Measurements from ENCODE around the gene CTNNA1.

CTNNA1 gene

DNA sequence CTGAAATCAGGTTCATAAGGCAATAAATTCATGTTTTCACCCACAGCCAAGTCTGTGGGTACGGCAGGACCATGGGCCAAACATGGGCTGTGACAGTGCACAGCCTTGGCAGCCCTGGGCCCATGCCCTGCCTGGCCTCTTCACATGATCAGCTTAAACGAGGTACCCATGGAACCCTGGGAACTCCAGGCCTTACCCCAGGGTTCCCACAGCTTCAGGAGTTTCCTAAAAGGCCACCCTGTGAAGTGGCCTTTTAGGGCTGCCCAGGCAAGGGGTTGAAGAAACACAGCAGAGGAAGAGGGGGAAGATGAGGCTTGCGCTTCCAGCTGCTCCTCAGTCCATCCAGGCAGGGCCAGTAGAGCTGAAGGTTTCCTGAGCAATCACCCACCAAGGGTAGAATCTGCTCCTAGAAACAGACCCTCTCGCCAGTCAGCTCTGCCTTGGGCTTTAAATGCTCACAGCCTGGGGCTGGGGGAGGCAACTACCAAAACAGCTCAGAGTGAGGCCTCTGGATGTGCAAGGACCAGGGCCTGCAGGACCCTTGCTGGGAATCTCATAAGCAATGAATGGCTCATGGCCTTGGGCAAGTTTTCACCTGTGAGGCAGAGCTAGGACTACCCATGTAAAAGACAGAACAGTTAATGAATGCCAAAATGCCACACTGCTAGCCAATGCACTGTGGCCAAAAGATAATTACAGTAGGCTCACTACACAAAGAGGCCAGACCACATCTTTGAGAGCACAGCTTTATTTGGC is 201.2 kb downstream of the CTNNA1 start:
- no peak for DNase-seq
- Mint-ChIP-seq H3K9me3 (no peaks in the 10 kb centered on the region), H3K4me1 (peaks cover 74% of the 10 kb centered on the region), H3K4me3 (peak overlapping the region; percentile 64), H3K27me3 (ENCODE audit: low read depth, poor library complexity) (peaks cover 2% of the 10 kb centered on the region), H3K36me3 (ENCODE audit: low read depth) (no peaks in the 10 kb centered on the region), H3K27ac (peak overlapping the region; percentile 39)
- TF ChIP-seq, protein P1, sequence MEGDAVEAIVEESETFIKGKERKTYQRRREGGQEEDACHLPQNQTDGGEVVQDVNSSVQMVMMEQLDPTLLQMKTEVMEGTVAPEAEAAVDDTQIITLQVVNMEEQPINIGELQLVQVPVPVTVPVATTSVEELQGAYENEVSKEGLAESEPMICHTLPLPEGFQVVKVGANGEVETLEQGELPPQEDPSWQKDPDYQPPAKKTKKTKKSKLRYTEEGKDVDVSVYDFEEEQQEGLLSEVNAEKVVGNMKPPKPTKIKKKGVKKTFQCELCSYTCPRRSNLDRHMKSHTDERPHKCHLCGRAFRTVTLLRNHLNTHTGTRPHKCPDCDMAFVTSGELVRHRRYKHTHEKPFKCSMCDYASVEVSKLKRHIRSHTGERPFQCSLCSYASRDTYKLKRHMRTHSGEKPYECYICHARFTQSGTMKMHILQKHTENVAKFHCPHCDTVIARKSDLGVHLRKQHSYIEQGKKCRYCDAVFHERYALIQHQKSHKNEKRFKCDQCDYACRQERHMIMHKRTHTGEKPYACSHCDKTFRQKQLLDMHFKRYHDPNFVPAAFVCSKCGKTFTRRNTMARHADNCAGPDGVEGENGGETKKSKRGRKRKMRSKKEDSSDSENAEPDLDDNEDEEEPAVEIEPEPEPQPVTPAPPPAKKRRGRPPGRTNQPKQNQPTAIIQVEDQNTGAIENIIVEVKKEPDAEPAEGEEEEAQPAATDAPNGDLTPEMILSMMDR (IDR thresholded peaks at IDR 0.05), result no peak

DNA sequence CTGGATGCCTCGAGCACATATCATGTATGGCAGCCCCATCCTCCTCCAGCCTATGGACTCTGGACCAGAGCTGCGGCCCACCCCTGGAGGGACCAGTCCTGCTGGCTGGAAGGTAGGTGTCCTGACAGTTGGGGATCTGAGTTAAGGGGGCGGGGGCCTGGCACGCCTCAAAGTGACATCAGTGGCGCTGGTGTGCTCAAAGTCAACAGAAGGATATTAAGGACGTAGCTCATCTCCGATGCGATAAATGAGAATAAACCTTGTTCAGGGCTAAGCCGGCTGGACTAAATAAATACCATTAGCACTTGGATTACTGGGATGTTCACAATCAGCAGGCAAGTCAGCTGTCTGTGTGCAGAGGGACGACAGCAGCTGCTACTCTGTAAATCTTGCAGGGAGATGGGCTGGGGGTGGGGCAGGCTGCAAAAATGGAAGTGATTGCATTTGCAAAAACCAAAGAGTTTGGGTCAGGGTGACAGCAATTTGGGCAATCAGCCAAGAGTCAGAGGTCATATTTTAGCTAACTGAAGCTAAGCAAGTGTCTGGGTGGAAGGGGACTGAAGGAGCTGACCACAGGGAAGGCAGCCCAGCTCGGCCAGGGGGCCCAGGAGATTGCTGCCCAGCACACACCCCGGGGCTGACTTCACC is 201.9 kb downstream of the CTNNA1 start:
- Mint-ChIP-seq H3K36me3 (ENCODE audit: low read depth) (no peaks in the 10 kb centered on the region), H3K9me3 (no peaks in the 10 kb centered on the region), H3K4me3 (peak overlapping the region; percentile 64), H3K4me1 (peaks cover 74% of the 10 kb centered on the region), H3K27ac (peak overlapping the region; percentile 89), H3K27me3 (ENCODE audit: low read depth, poor library complexity) (peaks cover 8% of the 10 kb centered on the region)
- TF ChIP-seq, protein P1 (IDR thresholded peaks at IDR 0.05), result no peak
- DNase-seq, result no peak

DNA sequence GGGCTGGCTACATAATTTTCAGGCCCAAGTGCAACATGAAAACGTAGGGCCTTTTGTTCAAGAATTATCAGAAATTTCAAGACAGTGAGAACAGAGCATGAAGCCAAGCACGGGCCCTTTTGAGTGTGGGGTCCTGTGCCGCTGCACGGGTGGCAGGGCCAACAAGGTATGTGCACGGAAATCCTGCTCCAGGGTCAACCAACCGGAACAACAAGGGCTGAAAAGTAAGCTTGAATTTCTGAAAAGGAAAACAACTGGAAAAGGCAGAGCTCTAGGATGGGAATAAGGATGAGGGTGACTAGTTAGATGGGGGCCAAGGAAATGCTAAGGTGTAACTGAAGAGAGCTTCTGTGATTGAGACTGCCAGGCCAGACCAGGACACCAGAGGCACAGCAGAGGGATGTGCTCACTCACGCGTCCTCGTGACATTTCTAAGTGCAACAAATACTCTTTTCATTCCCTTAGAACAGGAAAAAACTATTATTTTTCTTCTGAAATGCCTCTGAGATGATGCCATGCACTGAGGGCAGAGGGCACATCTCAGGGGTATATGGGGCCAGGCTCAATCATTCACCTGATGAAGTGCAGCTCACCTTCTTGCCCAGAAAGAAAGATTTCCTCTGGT is 202.6 kb downstream of the CTNNA1 start:
- TF ChIP-seq, protein P1 (IDR thresholded peaks at IDR 0.05), result no peak
- Mint-ChIP-seq H3K36me3 (ENCODE audit: low read depth) (no peaks in the 10 kb centered on the region), H3K4me3 (peak overlapping the region; percentile 64), H3K27ac (peak overlapping the region; percentile 89), H3K9me3 (no peaks in the 10 kb centered on the region), H3K4me1 (peaks cover 74% of the 10 kb centered on the region), H3K27me3 (ENCODE audit: low read depth, poor library complexity) (peaks cover 8% of the 10 kb centered on the region)
- DNase-seq, result no peak

DNA sequence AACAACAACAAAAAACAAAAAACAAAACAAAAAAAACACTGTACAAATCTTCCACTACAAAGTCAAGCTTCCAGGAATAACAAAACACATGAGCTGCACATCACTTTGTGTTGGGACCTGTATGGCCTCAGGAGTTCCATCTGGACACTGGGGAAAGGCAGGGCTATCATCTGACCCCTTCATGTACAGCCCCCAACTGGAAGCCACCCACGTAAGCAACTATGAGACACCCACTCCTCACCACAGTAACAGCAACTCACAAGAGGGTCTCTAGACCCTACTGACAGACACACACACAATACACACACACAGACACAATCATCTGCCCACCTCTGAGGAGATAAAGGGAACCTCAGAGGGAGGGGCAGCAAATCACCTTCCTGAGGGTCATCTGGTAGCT is 203.6 kb downstream of the CTNNA1 start:
- DNase-seq, result no peak
- H3K27me3 Mint-ChIP-seq (ENCODE audit: low read depth, poor library complexity), result peaks cover 8% of the 10 kb centered on the region
- TF ChIP-seq, protein P1 (IDR thresholded peaks at IDR 0.05), result no peak
- H3K4me1 Mint-ChIP-seq, result peaks cover 79% of the 10 kb centered on the region
- no peak overlapping the region for H3K4me3 Mint-ChIP-seq
- no peaks in the 10 kb centered on the region for H3K9me3 Mint-ChIP-seq
- H3K27ac Mint-ChIP-seq, result no peak overlapping the region
- H3K36me3 Mint-ChIP-seq (ENCODE audit: low read depth), result no peaks in the 10 kb centered on the region

DNA sequence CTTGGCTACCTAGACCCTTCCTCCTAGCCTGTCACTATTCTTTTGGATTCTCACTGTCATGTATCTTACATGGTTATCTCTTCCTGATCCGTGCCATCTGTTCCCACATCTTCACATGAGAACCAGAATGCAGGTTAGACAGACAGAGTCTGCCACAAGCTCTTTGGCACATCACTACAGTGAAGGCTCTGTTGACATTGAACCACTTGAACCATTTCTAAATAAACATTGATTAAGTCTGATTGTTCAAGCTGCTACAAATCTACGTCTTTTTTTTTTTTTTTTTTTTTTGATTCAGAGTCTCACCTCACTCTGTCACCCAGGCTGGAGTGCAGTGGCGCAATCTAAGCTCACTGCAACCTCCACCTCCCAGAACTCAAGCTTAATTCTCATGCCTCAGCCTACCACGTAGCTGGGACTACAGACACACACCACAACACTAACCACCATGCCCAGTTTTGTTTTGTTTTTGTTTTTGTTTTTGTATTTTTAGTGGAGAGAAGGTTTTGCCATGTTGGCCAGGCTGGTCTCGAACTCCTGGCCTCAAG is 207.0 kb downstream of the CTNNA1 start:
- H3K4me1 Mint-ChIP-seq, result peaks cover 79% of the 10 kb centered on the region
- H3K36me3 Mint-ChIP-seq (ENCODE audit: low read depth), result no peaks in the 10 kb centered on the region
- no peak for DNase-seq
- no peak overlapping the region for H3K4me3 Mint-ChIP-seq
- TF ChIP-seq, protein P1 (IDR thresholded peaks at IDR 0.05), result no peak
- H3K27me3 Mint-ChIP-seq (ENCODE audit: low read depth, poor library complexity), result peaks cover 9% of the 10 kb centered on the region
- H3K9me3 Mint-ChIP-seq, result no peaks in the 10 kb centered on the region
- H3K27ac Mint-ChIP-seq, result no peak overlapping the region
